ENCODE data around the gene ANP32B. TPM values are rescaled to one million over a fixed set of nuclear protein-coding genes. Genes with fewer than 3 reads are reported as not detected.

The ANP32B gene
- total RNA-seq, 1 experiment from 2014 or later, result 10.1 TPM

DNA sequence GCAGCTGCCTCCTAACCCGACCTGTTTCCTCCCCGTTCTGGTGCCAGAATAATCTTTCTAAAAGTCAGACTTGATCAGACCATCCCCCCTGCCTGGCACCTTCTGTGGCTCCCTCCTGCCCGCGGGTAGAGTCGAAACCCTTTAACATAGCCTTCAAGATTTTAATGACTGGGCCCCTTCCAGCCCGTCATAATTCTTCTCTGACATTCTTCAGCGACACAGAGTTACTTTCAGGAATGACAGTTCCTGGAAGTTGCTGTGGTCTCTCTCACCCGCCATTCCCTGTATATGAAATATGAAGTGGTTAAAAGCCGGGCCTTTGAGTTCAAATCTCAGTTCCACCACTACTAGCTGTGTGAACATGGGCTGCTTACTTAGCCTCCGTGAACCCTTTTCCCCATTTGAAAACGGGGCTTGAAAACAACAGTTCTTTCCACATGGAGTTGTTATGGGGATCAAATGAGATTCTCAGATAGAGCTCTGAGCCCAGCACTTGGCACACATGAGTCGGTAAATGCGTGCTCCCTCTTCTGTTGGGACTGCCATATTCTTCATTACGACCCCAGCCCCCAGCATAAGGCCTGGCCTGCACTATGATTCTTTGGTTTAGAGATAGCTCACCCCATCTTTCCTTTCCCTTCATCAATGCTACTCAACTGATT lies 74.1 kb downstream of the ANP32B start:
- H3K4me3 ChIP-seq, result peak overlapping the region; percentile 89
- DNase-seq (ENCODE audit: low read depth in 1 of 2, low spot score in 2 of 2), result no peak
- H3K27ac ChIP-seq, result peak overlapping the region; percentile 85
- H3K4me1 ChIP-seq (replicated peaks), result peaks cover 37% of the 10 kb centered on the region
- peaks cover 23% of the 10 kb centered on the region for H3K36me3 ChIP-seq
- H3K9me3 ChIP-seq (replicated peaks), result no peaks in the 10 kb centered on the region
- no peaks in the 10 kb centered on the region for H3K27me3 ChIP-seq (replicated peaks)

DNA sequence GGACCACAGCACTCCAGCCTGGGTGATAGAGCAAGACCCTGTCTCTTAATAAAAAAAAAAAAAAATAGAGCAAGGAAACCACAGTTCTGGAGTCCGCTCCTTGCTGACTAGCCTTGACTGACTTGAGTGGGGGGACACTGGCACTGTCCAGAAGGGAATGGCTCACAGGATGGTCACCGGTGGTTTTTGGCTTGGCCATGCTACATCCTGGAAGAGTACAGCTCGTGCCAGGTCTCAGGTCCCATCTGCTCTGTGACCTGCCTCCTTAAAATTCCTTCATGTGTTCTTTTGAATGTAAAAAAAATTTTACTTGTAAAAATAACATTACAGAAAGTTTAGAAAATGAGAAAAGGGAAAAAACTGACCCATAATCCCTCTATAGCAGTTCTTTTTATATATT lies 79.0 kb downstream of the ANP32B start:
- H3K27ac ChIP-seq, result no peak overlapping the region
- no peak overlapping the region for H3K4me3 ChIP-seq
- H3K4me1 ChIP-seq (replicated peaks), result peaks cover 38% of the 10 kb centered on the region
- H3K9me3 ChIP-seq (replicated peaks), result no peaks in the 10 kb centered on the region
- H3K36me3 ChIP-seq, result peaks cover 58% of the 10 kb centered on the region
- no peaks in the 10 kb centered on the region for H3K27me3 ChIP-seq (replicated peaks)
- DNase-seq (ENCODE audit: low read depth in 1 of 2, low spot score in 2 of 2), result no peak

DNA sequence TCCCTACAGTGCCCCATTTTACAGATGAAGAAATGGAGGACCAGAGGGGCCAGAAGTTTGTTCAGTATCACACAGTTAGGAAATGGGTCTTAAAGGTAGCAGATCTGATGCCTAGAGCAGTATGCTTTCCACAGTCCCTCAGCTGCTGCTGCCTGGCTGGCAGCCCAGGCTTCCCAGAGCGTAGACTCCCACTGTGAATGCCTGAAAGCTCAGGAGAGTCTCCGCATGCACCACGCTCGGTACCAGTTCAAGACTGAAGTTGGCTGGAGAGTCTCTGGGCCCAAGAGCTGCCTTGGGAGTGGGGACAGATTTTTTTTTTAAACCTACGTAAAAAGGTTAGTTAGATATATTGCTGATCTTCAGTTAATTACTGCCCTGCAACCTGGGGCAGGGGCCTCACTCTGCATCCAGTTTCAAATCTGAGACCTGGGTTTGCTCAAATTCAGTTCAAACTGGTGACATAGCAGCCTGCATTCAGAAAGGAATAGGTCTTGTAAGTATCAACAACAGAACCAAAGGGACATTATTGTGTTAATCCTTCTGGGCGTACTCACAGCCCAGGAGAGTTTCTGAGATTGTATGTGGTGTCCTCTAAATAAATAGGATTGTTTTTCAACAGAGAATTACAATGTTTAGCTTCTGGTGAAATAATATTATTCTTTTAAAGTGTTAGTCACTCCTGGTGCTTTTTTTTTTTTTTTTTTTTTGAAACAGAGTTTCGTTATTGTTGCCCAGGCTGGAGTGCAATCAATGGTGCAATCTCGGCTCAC lies 81.7 kb downstream of the ANP32B start:
- peaks cover 60% of the 10 kb centered on the region for H3K36me3 ChIP-seq

More for the DNA sequence above, 81.7 kb downstream of the ANP32B start:
- Histone ChIP-seq H3K4me1 (replicated peaks) (peaks cover 19% of the 10 kb centered on the region), H3K27me3 (replicated peaks) (no peaks in the 10 kb centered on the region), H3K4me3 (no peak overlapping the region), H3K27ac (no peak overlapping the region), H3K9me3 (replicated peaks) (no peaks in the 10 kb centered on the region)
- DNase-seq (ENCODE audit: low read depth in 1 of 2, low spot score in 2 of 2), result peak in 1 of 2 experiments; percentile 37

Other genes with a start within 250 kb of the ANP32B start
- gene FOXE1, start 130.1 kb upstream of the ANP32B start, total RNA-seq (2014; rRNA removed; shearing (Covaris generic)), result 3.1 and 4.7 TPM in 2 replicates
- gene TRMO, start 60.8 kb upstream of the ANP32B start, total RNA-seq (2014; rRNA removed; shearing (Covaris generic)), result 12.9 and 15.6 TPM in 2 replicates
- not detected in 2 replicates for gene HEMGN, start 45.2 kb upstream of the ANP32B start, total RNA-seq (2014; rRNA removed; shearing (Covaris generic))
- gene NANS, start 73.4 kb downstream of the ANP32B start, total RNA-seq (2014; rRNA removed; shearing (Covaris generic)), result 160 and 167 TPM in 2 replicates
- gene TRIM14, start 135.9 kb downstream of the ANP32B start, total RNA-seq (2014; rRNA removed; shearing (Covaris generic)), result 4.0 and 6.5 TPM in 2 replicates
- gene CORO2A, start 209.3 kb downstream of the ANP32B start, total RNA-seq (2014; rRNA removed; shearing (Covaris generic)), result 0.16 TPM in 2 replicates

Data from SJSA1 (cell line).